Sigmoid colon (tissue), 7 donors: ENCODE data around the gene ZG16B. TPM values are rescaled to one million over a fixed set of nuclear protein-coding genes. Genes with fewer than 3 reads are reported as not detected.

Experiments
- DNase-seq: peaks from one replicate; pipeline ENCODE4 v3.0.0-alpha.2; 2019
- H3K27ac ChIP-seq, 4 donors: fragments of 200-600 bp; sonication (generic); one replicate each; pipeline ENCODE4 v1.5.1; 2016 to 2019; ENCODE audit warnings: mild to moderate bottlenecking in 1 of 4
- H3K27me3 ChIP-seq, 3 donors: fragments of 200-600 bp; sonication (generic); one replicate each; pipeline ENCODE4 v1.5.1; 2019; ENCODE audit warnings: mild to moderate bottlenecking in 1 of 3
- H3K36me3 ChIP-seq, 4 donors: fragments of 200-600 bp; sonication (generic); one replicate each; pipeline ENCODE4 v1.5.1; 2016 to 2019
- H3K4me1 ChIP-seq, 4 donors: fragments of 200-600 bp; sonication (generic); one replicate each; pipeline ENCODE4 v1.5.1; 2017 to 2019
- H3K4me3 ChIP-seq, 4 donors: fragments of 200-600 bp; sonication (generic); one replicate each; pipeline ENCODE4 v1.5.1; 2017 to 2019; ENCODE audit warnings: mild to moderate bottlenecking in 2 of 4, moderate library complexity in 1 of 4
- H3K9me3 ChIP-seq, 4 donors: fragments of 200-600 bp in 3 of 4; sonication (generic) in 3 of 4; one replicate each; pipeline versions ENCODE4 v1.5.1 to v1.6.1; 2013 to 2019
- EP300 ChIP-seq, 4 donors: sonication (generic); formaldehyde crosslinking; IDR thresholded peaks; one replicate each; pipeline ENCODE4 v1.6.1; 2017; ENCODE audit warnings: antibody characterized with exemption in 4 of 4
- POLR2A ChIP-seq, 2 donors: fragments of 450-650 bp; IDR thresholded peaks; one replicate each; pipeline ENCODE4 v1.6.1; 2016; ENCODE audit warnings: antibody characterized with exemption in 2 of 2, mild to moderate bottlenecking in 2 of 2, moderate library complexity in 2 of 2
- POLR2AphosphoS5 ChIP-seq, 4 donors: sonication (generic); formaldehyde crosslinking; IDR thresholded peaks; one replicate each; pipeline ENCODE4 v1.6.1; 2017; ENCODE audit warnings: antibody characterized with exemption in 4 of 4
- WGBS, 2 donors: extraction: QIAGEN DNeasy Blood & Tissue Kit; methylation state at CpG; one replicate each; pipeline ENCODE4 v1.1.7; 2013; 5-methylcytosine and 5-hydroxymethylcytosine counted together
- intact Hi-C: fragments of 100-400 bp; cut with DNase I; formaldehyde crosslinking; loops from one replicate; pipeline ENCODE4 v1.15.1; 2023
- polyA plus RNA-seq, 3 donors: library from polyadenylated mRNA; stranded (reverse); fragments of 200-250 nt; gene quantifications; one replicate each; pipeline ENCODE4 v1.2.3, GENCODE V29; 2013
- total RNA-seq, 4 donors: library from RNA; depleted of rRNA; stranded (reverse); fragments of >200 nt; gene quantifications; one replicate each; pipeline ENCODE4 v1.1.0, GENCODE V29; 2016
- TF ChIP-seq, protein P1 (sequence below), 4 experiments: fragments of 450-650 bp in 3 of 4; fragments of 200-600 bp in 1 of 4; IDR thresholded peaks; one replicate each; pipeline ENCODE4 v1.5.1; 2016 to 2019; ENCODE audit warnings: antibody characterized with exemption in 4 of 4, mild to moderate bottlenecking in 3 of 4, moderate library complexity in 2 of 4
- donor health status: healthy with polysubstance abuse.
- donor health status: Bipolar disorder and iron deficiency.
- donor health status: healthy.

Gene ZG16B, protein sequence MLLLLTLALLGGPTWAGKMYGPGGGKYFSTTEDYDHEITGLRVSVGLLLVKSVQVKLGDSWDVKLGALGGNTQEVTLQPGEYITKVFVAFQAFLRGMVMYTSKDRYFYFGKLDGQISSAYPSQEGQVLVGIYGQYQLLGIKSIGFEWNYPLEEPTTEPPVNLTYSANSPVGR
- total RNA-seq: not detected
- 100 to 1,000 TPM in 1 of 3 donors, 10 to 100 TPM in 2; 15.6 to 147 (median 55.0) TPM for polyA plus RNA-seq

DNA sequence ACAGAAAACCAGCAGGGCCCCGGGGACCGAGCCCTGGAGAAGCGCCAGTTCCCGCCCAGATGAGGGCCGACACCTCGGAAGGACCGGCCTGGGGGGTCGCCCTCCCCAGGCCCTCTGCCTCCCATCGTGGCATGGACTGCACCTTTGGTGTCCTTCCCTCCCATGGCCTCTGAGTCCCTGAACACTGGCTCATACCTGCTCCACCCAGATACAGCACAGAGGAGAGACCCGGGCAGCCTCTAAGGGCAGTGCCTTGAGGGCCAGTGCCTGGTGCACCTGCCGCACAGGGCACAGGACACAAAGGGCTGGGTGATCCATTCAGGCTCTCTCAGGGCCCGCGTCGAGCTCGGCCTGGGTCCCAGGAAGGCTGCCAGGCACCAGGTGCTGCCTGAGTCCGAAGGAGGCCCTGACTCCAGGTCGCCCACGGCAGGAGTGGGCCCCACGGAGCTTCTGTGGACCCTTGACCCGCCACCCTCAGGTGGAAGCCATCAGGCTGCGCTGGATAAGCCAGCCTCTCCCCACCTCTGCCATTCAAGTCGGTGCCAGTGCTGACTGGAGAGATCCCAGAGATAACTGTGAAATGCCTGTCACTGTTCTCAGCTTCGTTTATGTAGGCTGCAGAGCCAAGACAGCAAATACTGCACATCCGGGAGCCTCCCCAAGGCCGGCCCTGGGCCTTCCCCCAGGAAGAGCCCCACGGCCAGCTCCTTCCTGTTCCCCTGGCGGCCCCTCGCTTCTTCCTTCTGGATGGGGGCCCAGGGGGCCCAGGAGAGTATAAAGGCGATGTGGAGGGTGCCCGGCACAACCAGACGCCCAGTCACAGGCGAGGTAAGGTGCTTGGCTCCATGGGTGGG is at the start of gene ZG16B:
ZG16B (plus strand) TSS at position 803 of the 854 bp plus-strand sequence. CDS start 139 bp downstream, outside the sequence.
- intact Hi-C loops: no loop called here
- no peak for DNase-seq
- TF ChIP-seq EP300 (IDR thresholded peaks at IDR 0.05): no peak
- no peak for TF ChIP-seq POLR2A (IDR thresholded peaks at IDR 0.05)
- TF ChIP-seq POLR2AphosphoS5 (IDR thresholded peaks at IDR 0.05): no peak
- TF ChIP-seq, protein P1, sequence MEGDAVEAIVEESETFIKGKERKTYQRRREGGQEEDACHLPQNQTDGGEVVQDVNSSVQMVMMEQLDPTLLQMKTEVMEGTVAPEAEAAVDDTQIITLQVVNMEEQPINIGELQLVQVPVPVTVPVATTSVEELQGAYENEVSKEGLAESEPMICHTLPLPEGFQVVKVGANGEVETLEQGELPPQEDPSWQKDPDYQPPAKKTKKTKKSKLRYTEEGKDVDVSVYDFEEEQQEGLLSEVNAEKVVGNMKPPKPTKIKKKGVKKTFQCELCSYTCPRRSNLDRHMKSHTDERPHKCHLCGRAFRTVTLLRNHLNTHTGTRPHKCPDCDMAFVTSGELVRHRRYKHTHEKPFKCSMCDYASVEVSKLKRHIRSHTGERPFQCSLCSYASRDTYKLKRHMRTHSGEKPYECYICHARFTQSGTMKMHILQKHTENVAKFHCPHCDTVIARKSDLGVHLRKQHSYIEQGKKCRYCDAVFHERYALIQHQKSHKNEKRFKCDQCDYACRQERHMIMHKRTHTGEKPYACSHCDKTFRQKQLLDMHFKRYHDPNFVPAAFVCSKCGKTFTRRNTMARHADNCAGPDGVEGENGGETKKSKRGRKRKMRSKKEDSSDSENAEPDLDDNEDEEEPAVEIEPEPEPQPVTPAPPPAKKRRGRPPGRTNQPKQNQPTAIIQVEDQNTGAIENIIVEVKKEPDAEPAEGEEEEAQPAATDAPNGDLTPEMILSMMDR (IDR thresholded peaks at IDR 0.05): no peak
- Histone ChIP-seq H3K36me3 (no peaks in the 10 kb centered on the region), H3K27ac (no peak within 1 kb of the TSS), H3K9me3 (no peaks in the 10 kb centered on the region), H3K4me3 (no peak within 1 kb of the TSS), H3K4me1 (no peaks in the 10 kb centered on the region), H3K27me3 (peaks cover 0 to 39% (median 0%) of the 10 kb centered on the region in 3 donors)
- 38 to 61% methylated on average over 32 of the region's 32 CpGs for WGBS, 2 donors

DNA sequence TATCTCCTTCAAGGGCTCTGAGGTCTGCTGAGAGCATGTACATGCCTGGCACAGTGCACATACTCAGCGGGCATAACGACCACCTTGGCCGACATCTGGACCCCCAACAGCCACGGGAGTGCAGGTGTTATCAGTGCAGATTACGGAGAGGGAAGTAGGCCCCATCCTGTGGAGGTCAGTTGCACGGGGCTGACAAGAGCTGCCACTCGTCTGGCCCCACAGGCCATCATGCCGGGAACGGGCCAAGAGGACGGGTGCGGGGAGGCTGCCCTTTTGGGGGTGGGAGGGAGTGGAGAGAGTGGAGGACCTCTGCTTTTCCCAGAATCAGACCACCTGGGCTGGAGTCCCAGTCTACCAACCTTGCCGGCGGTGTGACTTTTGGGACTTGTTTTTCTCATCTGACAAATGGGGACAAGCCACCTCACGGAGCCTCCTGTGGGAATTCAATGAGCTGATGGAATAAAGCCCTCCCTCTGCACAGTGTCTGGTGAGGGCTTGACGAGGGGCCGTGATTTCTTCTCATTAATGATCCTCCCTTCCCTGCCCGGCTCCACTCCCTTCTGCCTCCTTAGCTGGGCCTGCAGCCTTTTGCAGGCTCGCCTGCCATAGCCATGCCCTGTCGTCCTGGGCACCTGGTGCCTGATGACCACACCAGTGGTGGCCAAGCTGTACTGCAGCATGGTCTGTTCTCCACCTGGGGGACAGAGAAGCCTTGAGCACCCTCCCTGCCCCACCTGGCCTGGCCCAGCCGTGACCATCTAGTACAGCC is 47.3 kb upstream of the ZG16B start:
- TF ChIP-seq EP300 (IDR thresholded peaks at IDR 0.05) (no peak), POLR2AphosphoS5 (IDR thresholded peaks at IDR 0.05) (no peak), POLR2A (IDR thresholded peaks at IDR 0.05) (no peak)
- TF ChIP-seq, protein P1 (IDR thresholded peaks at IDR 0.05): no peak
- 87 to 92% methylated on average over 20 of the region's 20 CpGs for WGBS, 2 donors
- Histone ChIP-seq H3K36me3 (no peaks in the 10 kb centered on the region), H3K4me1 (peaks cover 0 to 26% (median 20%) of the 10 kb centered on the region in 4 donors), H3K27me3 (peaks cover 18 to 36% (median 29%) of the 10 kb centered on the region in 3 donors), H3K4me3 (no peak overlapping the region), H3K9me3 (no peaks in the 10 kb centered on the region), H3K27ac (no peak overlapping the region)
- intact Hi-C loops: no loop called here
- peak; percentile 55 for DNase-seq

DNA sequence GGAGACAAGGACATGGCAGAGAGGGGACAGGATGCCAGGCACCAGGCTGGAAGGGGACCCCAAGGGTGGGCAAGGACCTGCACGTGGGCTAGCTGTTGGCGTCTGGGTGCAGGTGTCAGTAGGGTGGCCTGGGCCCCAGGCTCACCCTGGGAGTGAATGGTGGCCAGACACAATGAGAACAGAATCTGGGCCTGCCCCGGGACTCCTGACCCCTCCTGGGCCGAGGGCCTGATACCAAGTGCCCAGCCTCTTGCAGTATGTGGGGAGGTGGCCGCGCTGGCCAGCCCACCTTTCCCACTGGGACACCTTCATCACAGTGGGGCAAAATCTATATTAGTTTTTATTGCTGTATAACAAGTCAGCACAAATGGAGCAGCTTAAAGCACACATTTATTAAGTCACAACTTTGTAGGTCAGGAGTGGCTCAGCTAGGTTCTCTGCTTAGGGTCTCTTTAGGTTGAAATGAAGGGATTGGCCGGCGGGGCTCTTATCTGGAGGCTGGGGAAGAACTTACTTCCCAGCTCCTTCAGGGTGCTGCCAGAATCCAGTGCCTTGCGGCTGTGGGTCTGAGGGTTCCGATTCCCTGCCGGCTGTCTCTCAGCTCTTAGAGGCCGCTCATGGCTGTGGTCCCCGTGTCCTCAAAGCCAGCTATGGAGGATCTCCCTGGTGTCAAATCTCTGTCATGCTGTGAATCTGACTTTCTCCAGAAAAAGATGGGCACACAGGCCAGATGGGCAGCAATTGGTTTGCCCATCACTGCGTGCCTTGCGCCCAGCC is 46.3 kb upstream of the ZG16B start:
- Histone ChIP-seq H3K4me3 (no peak overlapping the region), H3K27me3 (peaks cover 19 to 41% (median 38%) of the 10 kb centered on the region in 3 donors), H3K4me1 (peaks cover 0 to 17% (median 13%) of the 10 kb centered on the region in 4 donors), H3K36me3 (no peaks in the 10 kb centered on the region), H3K9me3 (no peaks in the 10 kb centered on the region), H3K27ac (no peak overlapping the region)
- TF ChIP-seq POLR2A (IDR thresholded peaks at IDR 0.05) (no peak), EP300 (IDR thresholded peaks at IDR 0.05) (no peak), POLR2AphosphoS5 (IDR thresholded peaks at IDR 0.05) (no peak)
- TF ChIP-seq, protein P1 (IDR thresholded peaks at IDR 0.05): no peak
- WGBS, 2 donors: 93 to 94% methylated on average over 15 of the region's 15 CpGs
- DNase-seq: peak; percentile 50
- intact Hi-C loops: no loop called here
